ENCODE results near the gene ZNF526. TPM values are rescaled to one million over a fixed set of nuclear protein-coding genes. Genes with fewer than 3 reads are reported as not detected.

The ZNF526 gene
- total RNA-seq, 1 donor from 2014 or later = 9.6 TPM

GRCh38 chr19:42191330-42191729 is 28.8 kb upstream of the ZNF526 start:
- TF ChIP-seq CTCF (IDR thresholded peaks at IDR 0.05) = no peak
- DNase-seq (no peak), ATAC-seq (no peak)
- intact Hi-C loops (cut with DNase I) = no loop called here
- no peaks in the 10 kb centered on the region for H3K4me1 ChIP-seq
- H3K27ac ChIP-seq = no peak overlapping the region
- no peaks in the 10 kb centered on the region for H3K27me3 ChIP-seq
- H3K36me3 ChIP-seq = no peaks in the 10 kb centered on the region
- H3K9me3 ChIP-seq = no peaks in the 10 kb centered on the region
- H3K4me3 ChIP-seq = no peak overlapping the region

- Histone ChIP-seq H3K9me3 (no peaks in the 10 kb centered on the region), H3K4me3 (no peak overlapping the region), H3K27me3 (no peaks in the 10 kb centered on the region), H3K4me1 (no peaks in the 10 kb centered on the region), H3K36me3 (no peaks in the 10 kb centered on the region), H3K27ac (no peak overlapping the region)
- no peak for TF ChIP-seq CTCF (IDR thresholded peaks at IDR 0.05)
- intact Hi-C loops (cut with DNase I) = no loop called here
- peak; percentile 83 for ATAC-seq
- no peak for DNase-seq
Measured at GRCh38 chr19:42191855-42192254, 28.3 kb upstream of the ZNF526 start.

GRCh38 chr19:42193294-42193693 is 26.8 kb upstream of the ZNF526 start:
- no peak overlapping the region for H3K4me3 ChIP-seq
- no peak for DNase-seq
- no peak for TF ChIP-seq CTCF (IDR thresholded peaks at IDR 0.05)
- intact Hi-C loops (cut with DNase I) = no loop called here
- no peak overlapping the region for H3K27ac ChIP-seq
- no peaks in the 10 kb centered on the region for H3K9me3 ChIP-seq
- peaks cover 3% of the 10 kb centered on the region for H3K36me3 ChIP-seq
- peaks cover 4% of the 10 kb centered on the region for H3K4me1 ChIP-seq
- no peaks in the 10 kb centered on the region for H3K27me3 ChIP-seq
- no peak for ATAC-seq

- Histone ChIP-seq H3K9me3 (no peaks in the 10 kb centered on the region), H3K36me3 (peaks cover 7% of the 10 kb centered on the region), H3K27me3 (no peaks in the 10 kb centered on the region), H3K4me1 (peaks cover 4% of the 10 kb centered on the region), H3K4me3 (no peak overlapping the region), H3K27ac (no peak overlapping the region)
- no peak for DNase-seq
- ATAC-seq = no peak
- intact Hi-C loops (cut with DNase I) = no loop called here
- TF ChIP-seq CTCF (IDR thresholded peaks at IDR 0.05) = no peak
Measured at GRCh38 chr19:42193706-42194105, 26.4 kb upstream of the ZNF526 start.

GRCh38 chr19:42196011-42197001 is 23.8 kb upstream of the ZNF526 start:
- TF ChIP-seq CTCF (IDR thresholded peaks at IDR 0.05) = no peak
- DNase-seq (no peak), ATAC-seq (no peak)
- Histone ChIP-seq H3K4me1 (peaks cover 14% of the 10 kb centered on the region), H3K36me3 (peaks cover 19% of the 10 kb centered on the region), H3K27ac (no peak overlapping the region), H3K9me3 (no peaks in the 10 kb centered on the region), H3K27me3 (no peaks in the 10 kb centered on the region), H3K4me3 (no peak overlapping the region)
- intact Hi-C loops (cut with DNase I) = no loop called here

Measured in upper lobe of right lung (tissue), 1 donor.